ENCODE data around the gene POU5F2. TPM values are rescaled to one million over a fixed set of nuclear protein-coding genes. Genes with fewer than 3 reads are reported as not detected.

Gene POU5F2
- total RNA-seq, 1 experiment from 2014 or later: 0.22 TPM

- no peak overlapping the region for H3K4ac ChIP-seq (ENCODE audit: low read depth, low read length)
- H3K9ac ChIP-seq (ENCODE audit: extremely low read depth, insufficient read length, low read length): no peak overlapping the region
- H3K27me3 ChIP-seq (ENCODE audit: insufficient read depth, low read length): no peaks in the 10 kb centered on the region
- no peak overlapping the region for H2AK5ac ChIP-seq (ENCODE audit: insufficient read length, low read length)
- Mint-ChIP-seq H3K27me3 (ENCODE audit: low read depth) (no peaks in the 10 kb centered on the region), H3K4me1 (peaks cover 14 to 37% of the 10 kb centered on the region in 2 experiments), H3K4me3 (no peak overlapping the region), H3K9me3 (no peaks in the 10 kb centered on the region), H3K27ac (no peak overlapping the region), H3K36me3 (ENCODE audit: insufficient read depth in 1 of 3, low read depth in 3 of 3) (no peaks in the 10 kb centered on the region)
- no peak overlapping the region for H3K23ac ChIP-seq (ENCODE audit: insufficient read length, low read depth, low read length)
- no peak overlapping the region for H2BK5ac ChIP-seq (ENCODE audit: insufficient read length, low read length)
- peaks cover 5% of the 10 kb centered on the region for H3K4me1 ChIP-seq (ENCODE audit: insufficient read depth, low read length)
- H4K5ac ChIP-seq (ENCODE audit: insufficient read length, low read depth, low read length): no peak overlapping the region
- H3K4me2 ChIP-seq (ENCODE audit: insufficient read depth, insufficient read length, low read length): no peak overlapping the region
- WGBS (ENCODE audit: extremely low coverage, insufficient read length, low lambda C conversion rate): no CpG with 5 or more reads among the region's 3 CpGs
- H4K8ac ChIP-seq (replicated peaks; ENCODE audit: insufficient read length, low read depth, low read length): no peak overlapping the region
- H3K9me3 ChIP-seq (ENCODE audit: control insufficient read depth, low read depth, low read length): no peaks in the 10 kb centered on the region
- no peak overlapping the region for H2BK120ac ChIP-seq (ENCODE audit: low read depth, low read length, poor library complexity, severe bottlenecking)
- no peak overlapping the region for H2BK12ac ChIP-seq (ENCODE audit: insufficient read length, low read depth, low read length)
- no peak overlapping the region for H2AFZ ChIP-seq (ENCODE audit: low read length)
- no peaks in the 10 kb centered on the region for H3K79me1 ChIP-seq (ENCODE audit: insufficient read depth, low read depth, low read length, poor library complexity, severe bottlenecking)
- no peak overlapping the region for H4K91ac ChIP-seq (ENCODE audit: insufficient read length, low read depth, low read length)
- no peak overlapping the region for H3K18ac ChIP-seq (ENCODE audit: insufficient read length, low read depth, low read length)
- H2BK15ac ChIP-seq (ENCODE audit: low read depth, low read length): no peak overlapping the region
- no peak overlapping the region for H3K27ac ChIP-seq (ENCODE audit: insufficient read length, low read depth, low read length)
- H3K79me2 ChIP-seq (ENCODE audit: insufficient read depth, low read length): no peaks in the 10 kb centered on the region
- no peak overlapping the region for H3T11ph ChIP-seq (ENCODE audit: low read length)
- H3K56ac ChIP-seq (ENCODE audit: insufficient read length, low read depth, low read length): no peak overlapping the region
- H2BK20ac ChIP-seq (ENCODE audit: low read depth, low read length, poor library complexity, severe bottlenecking): no peak overlapping the region
- TF ChIP-seq CTCF (conservative IDR thresholded peaks at IDR 0.05): no peak
- H3K14ac ChIP-seq (ENCODE audit: insufficient read depth, low read length): no peak overlapping the region
- no peaks in the 10 kb centered on the region for H3K23me2 ChIP-seq (ENCODE audit: insufficient read length, low read depth, low read length, poor library complexity, severe bottlenecking)
- no peak for DNase-seq
- H4K20me1 ChIP-seq (ENCODE audit: control insufficient read depth, insufficient read depth, insufficient read length): no peaks in the 10 kb centered on the region
Observed at GRCh38 chr5:93722588-93722987, 18.8 kb downstream of the POU5F2 start.

All from H9 (cell line).